Panc1 (cell line): ENCODE results near the gene KRT78.

Experiments used
- CTCF ChIP-seq: fragments of 450-650 bp; IDR thresholded peaks from 2 replicates; pipeline ENCODE4 v1.5.1; 2017; ENCODE audit warnings: mild to moderate bottlenecking
- POLR2AphosphoS5 ChIP-seq: IDR thresholded peaks from 2 replicates; pipeline ENCODE4 v1.6.1; 2012; ENCODE audit warnings: mild to moderate bottlenecking, low read depth, low read length, moderate library complexity
- REST ChIP-seq, 2 experiments: IDR thresholded peaks; 2 replicates each; pipeline ENCODE4 v1.6.1; 2011 to 2012; ENCODE audit warnings: low read depth in 2 of 2, control low read depth in 1 of 2, low read length in 1 of 2, mild to moderate bottlenecking in 1 of 2, moderate library complexity in 1 of 2; ENCODE audit not compliant: insufficient read depth in 1 of 2
- SIN3A ChIP-seq: IDR thresholded peaks from 2 replicates; pipeline ENCODE4 v1.6.1; 2012; ENCODE audit warnings: low read depth, mild to moderate bottlenecking, low read length, moderate library complexity, borderline replicate concordance; ENCODE audit not compliant: insufficient read depth
- TCF7L2 ChIP-seq: IDR thresholded peaks from 2 replicates; pipeline ENCODE4 v1.6.1; 2011; ENCODE audit warnings: mild to moderate bottlenecking, low read depth, low read length, inconsistent platforms

- TF ChIP-seq POLR2AphosphoS5, result no peak
- TF ChIP-seq CTCF, result no peak
- no peak for TF ChIP-seq SIN3A
- no peak for TF ChIP-seq REST (IDR thresholded peaks at IDR 0.05; ENCODE audit: insufficient read depth in 1 of 2, low read depth in 2 of 2, low read length in 1 of 2)
- no peak for TF ChIP-seq TCF7L2
Observed at GRCh38 chr12:52821071-52821730, 27.6 kb downstream of the KRT78 start.
